Neural progenitor cell (in vitro differentiated cells): Measurements from ENCODE around the gene ATP1B3. TPM values are rescaled to one million over a fixed set of nuclear protein-coding genes. Genes with fewer than 3 reads are reported as not detected.

ENCODE experiments used
- DNase-seq: peaks from one replicate; pipeline ENCODE4 v3.0.0-alpha.2; 2016; ENCODE audit warnings: low spot score
- H2AFZ ChIP-seq: fragments of 200-600 bp; sonication (generic); replicated peaks from 2 replicates; pipeline ENCODE4 v1.6.1; 2016; ENCODE audit warnings: antibody characterized with exemption
- H3F3A ChIP-seq: fragments of 200-600 bp; sonication (generic); 2 replicates; pipeline ENCODE4 v1.6.1; 2016; ENCODE audit warnings: antibody characterized with exemption, low read depth
- H3K27ac ChIP-seq: fragments of 200-600 bp; sonication (generic); 2 replicates; pipeline ENCODE4 v1.5.1; 2016; ENCODE audit warnings: mild to moderate bottlenecking
- H3K27me3 ChIP-seq: fragments of 200-600 bp; sonication (generic); 2 replicates; pipeline ENCODE4 v1.6.1; 2016; ENCODE audit warnings: mild to moderate bottlenecking, moderate library complexity
- H3K36me3 ChIP-seq: fragments of 200-600 bp; sonication (generic); 2 replicates; pipeline ENCODE4 v1.5.1; 2016
- H3K4me1 ChIP-seq: fragments of 200-600 bp; sonication (generic); 2 replicates; pipeline ENCODE4 v1.6.1; 2016; ENCODE audit warnings: mixed run types
- H3K4me2 ChIP-seq: fragments of 200-600 bp; sonication (generic); 2 replicates; pipeline ENCODE4 v1.6.1; 2016
- H3K4me3 ChIP-seq: fragments of 200-600 bp; sonication (generic); 2 replicates; pipeline ENCODE4 v1.5.1; 2016
- H3K79me2 ChIP-seq: fragments of 200-600 bp; sonication (generic); 2 replicates; pipeline ENCODE4 v1.6.1; 2016; ENCODE audit warnings: low read depth
- H3K9ac ChIP-seq: fragments of 200-600 bp; sonication (generic); 2 replicates; pipeline ENCODE4 v1.6.1; 2016
- H3K9me3 ChIP-seq: fragments of 200-600 bp; sonication (generic); 2 replicates; pipeline ENCODE4 v1.5.1; 2016; ENCODE audit warnings: low read depth
- H4K20me1 ChIP-seq: fragments of 200-600 bp; sonication (generic); 2 replicates; pipeline ENCODE4 v1.6.1; 2016; ENCODE audit warnings: low read depth
- H3K27ac Mint-ChIP-seq: 3 replicates; pipeline ENCODE4 v1.8.0; 2021; ENCODE audit warnings: mixed read lengths
- H3K27me3 Mint-ChIP-seq: 2 replicates; pipeline ENCODE4 v1.8.0; 2022; ENCODE audit warnings: low read depth, mild to moderate bottlenecking, inconsistent platforms, moderate library complexity, mixed read lengths; ENCODE audit not compliant: insufficient read depth
- H3K36me3 Mint-ChIP-seq: 3 replicates; pipeline ENCODE4 v1.8.0; 2021; ENCODE audit warnings: mixed read lengths
- H3K4me1 Mint-ChIP-seq: 3 replicates; pipeline ENCODE4 v1.8.0; 2021; ENCODE audit warnings: mixed read lengths
- H3K4me3 Mint-ChIP-seq: 3 replicates; pipeline ENCODE4 v1.8.0; 2021; ENCODE audit warnings: mild to moderate bottlenecking, moderate library complexity, mixed read lengths
- H3K9me3 Mint-ChIP-seq: 3 replicates; pipeline ENCODE4 v1.8.0; 2020; ENCODE audit warnings: mixed read lengths
- CTCF ChIP-seq: fragments of 200-600 bp; sonication (generic); IDR thresholded peaks from 2 replicates; pipeline ENCODE4 v1.5.1; 2017; ENCODE audit warnings: antibody characterized with exemption, mild to moderate bottlenecking
- EZH2 ChIP-seq: fragments of 200-600 bp; sonication (generic); IDR thresholded peaks from 2 replicates; pipeline ENCODE4 v1.6.1; 2017; ENCODE audit warnings: antibody characterized with exemption, mild to moderate bottlenecking, moderate library complexity
- EZH2phosphoT487 ChIP-seq: fragments of 200-600 bp; sonication (generic); IDR thresholded peaks from 2 replicates; pipeline ENCODE4 v1.6.1; 2017; ENCODE audit warnings: antibody characterized with exemption
- total RNA-seq: library from RNA; depleted of rRNA; stranded (reverse); fragments of >200 nt; gene quantifications from 2 replicates; pipeline ENCODE4 v1.2.3, GENCODE V29; 2015; ENCODE audit warnings: low replicate concordance

Gene ATP1B3
- total RNA-seq, 1 donor from 2014 or later, result 95.6 TPM

GRCh38 chr3:141926929-141927328, 50.5 kb downstream of the ATP1B3 start:
- peaks cover 34% of the 10 kb centered on the region for H3K36me3 Mint-ChIP-seq
- no peaks in the 10 kb centered on the region for H3K79me2 ChIP-seq
- H3K4me1 Mint-ChIP-seq, result no peaks in the 10 kb centered on the region
- H3K27ac Mint-ChIP-seq, result no peak overlapping the region
- no peak overlapping the region for H3K9ac ChIP-seq
- no peaks in the 10 kb centered on the region for H3F3A ChIP-seq
- TF ChIP-seq CTCF (no peak), EZH2 (no peak), EZH2phosphoT487 (no peak)
- peaks cover 3% of the 10 kb centered on the region for H3K27me3 Mint-ChIP-seq
- no peaks in the 10 kb centered on the region for H4K20me1 ChIP-seq
- H3K36me3 ChIP-seq, result no peaks in the 10 kb centered on the region
- H3K4me3 Mint-ChIP-seq, result no peak overlapping the region
- H3K4me2 ChIP-seq, result no peak overlapping the region
- H3K27ac ChIP-seq, result no peak overlapping the region
- H3K9me3 ChIP-seq, result no peaks in the 10 kb centered on the region
- H3K4me1 ChIP-seq, result no peaks in the 10 kb centered on the region
- no peaks in the 10 kb centered on the region for H3K9me3 Mint-ChIP-seq
- H3K27me3 ChIP-seq, result no peaks in the 10 kb centered on the region
- no peak overlapping the region for H2AFZ ChIP-seq
- no peak for DNase-seq
- no peak overlapping the region for H3K4me3 ChIP-seq

DNA sequence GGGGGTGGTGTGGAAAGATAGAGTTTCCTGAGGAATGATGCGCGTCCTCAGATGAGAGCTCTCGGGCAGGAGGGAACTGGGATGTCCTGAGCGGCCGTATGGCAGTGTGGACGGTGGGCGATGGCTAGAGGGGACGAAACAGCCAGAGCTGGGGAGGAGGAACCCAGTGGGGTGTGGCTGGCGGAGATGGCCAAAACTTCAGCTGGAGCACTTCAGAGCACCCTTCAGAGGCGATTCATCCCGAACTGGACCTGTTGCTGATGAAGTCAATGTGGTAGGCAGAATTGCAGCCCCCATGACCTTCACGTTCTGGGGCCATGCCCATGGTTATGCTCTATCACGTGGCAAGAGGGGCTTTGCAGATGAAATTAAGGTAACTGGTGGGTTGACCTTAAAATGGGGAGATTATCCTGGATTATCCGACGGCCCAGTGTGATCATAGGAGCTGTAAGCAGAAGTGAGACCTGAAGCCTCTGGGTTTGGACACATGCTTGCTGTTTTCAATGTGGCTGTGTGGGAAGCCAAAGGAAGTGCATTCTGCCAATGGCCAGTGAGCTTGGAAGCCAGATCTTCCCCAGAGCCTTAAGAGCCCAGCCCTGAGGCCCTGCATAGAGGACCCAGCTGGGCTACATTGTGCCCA, 52.3 kb downstream of the ATP1B3 start:
- H3K9me3 ChIP-seq, result no peaks in the 10 kb centered on the region
- H3K79me2 ChIP-seq, result no peaks in the 10 kb centered on the region
- no peaks in the 10 kb centered on the region for H3F3A ChIP-seq
- H4K20me1 ChIP-seq, result no peaks in the 10 kb centered on the region
- H3K4me2 ChIP-seq, result no peak overlapping the region
- TF ChIP-seq EZH2 (no peak), EZH2phosphoT487 (no peak), CTCF (no peak)
- H3K4me3 ChIP-seq, result no peak overlapping the region
- no peak overlapping the region for H3K27ac ChIP-seq
- Mint-ChIP-seq H3K36me3 (peaks cover 24% of the 10 kb centered on the region), H3K27me3 (peaks cover 3% of the 10 kb centered on the region), H3K27ac (no peak overlapping the region), H3K4me3 (no peak overlapping the region), H3K4me1 (no peaks in the 10 kb centered on the region), H3K9me3 (no peaks in the 10 kb centered on the region)
- H3K27me3 ChIP-seq, result no peaks in the 10 kb centered on the region
- no peak overlapping the region for H3K9ac ChIP-seq
- peaks cover under 1% of the 10 kb centered on the region for H3K4me1 ChIP-seq
- no peak for DNase-seq
- H3K36me3 ChIP-seq, result no peaks in the 10 kb centered on the region
- H2AFZ ChIP-seq, result no peak overlapping the region

GRCh38 chr3:141929341-141929995, 53.0 kb downstream of the ATP1B3 start:
- Histone ChIP-seq H3K4me3 (no peak overlapping the region), H3K4me1 (peaks cover 5% of the 10 kb centered on the region), H4K20me1 (no peaks in the 10 kb centered on the region), H3K36me3 (no peaks in the 10 kb centered on the region), H3K79me2 (no peaks in the 10 kb centered on the region), H3K9ac (no peak overlapping the region), H3K27ac (no peak overlapping the region), H3K4me2 (no peak overlapping the region), H2AFZ (no peak overlapping the region), H3K9me3 (no peaks in the 10 kb centered on the region), H3F3A (no peaks in the 10 kb centered on the region), H3K27me3 (no peaks in the 10 kb centered on the region)
- Mint-ChIP-seq H3K4me3 (no peak overlapping the region), H3K27me3 (peaks cover 3% of the 10 kb centered on the region), H3K27ac (no peak overlapping the region), H3K4me1 (peaks cover 6% of the 10 kb centered on the region), H3K36me3 (peaks cover 21% of the 10 kb centered on the region), H3K9me3 (no peaks in the 10 kb centered on the region)
- TF ChIP-seq EZH2, result no peak
- TF ChIP-seq EZH2phosphoT487, result no peak
- no peak for TF ChIP-seq CTCF
- DNase-seq, result no peak
